Activated B cell treated with CpG ODN at 0.5 μM for 24 hours (primary cell): ENCODE measurements around the gene OR8I2. TPM values are rescaled to one million over a fixed set of nuclear protein-coding genes. Genes with fewer than 3 reads are reported as not detected.
"Not testable (repeated sequence)": the region's sequence is repeated elsewhere in the genome, so short reads cannot be mapped to it uniquely, and the experiment has no call there.

Experiments used
- ATAC-seq: fragments of 200-7000 bp; cut with Tn5 transposase; one replicate; pipeline ENCODE4 v1.10.0; 2021; ENCODE audit warnings: low read depth, mild to moderate bottlenecking, moderate library complexity
- CTCF ChIA-PET: fragments of 350-600 bp; sonication (Branson Sonifier 250); formaldehyde crosslinking; loops from one replicate; lab custom pipeline; 2021; ENCODE audit warnings: antibody characterized with exemption; lab: Charles Lee
- POLR2A ChIA-PET: fragments of 350-600 bp; sonication (Branson Sonifier 250); formaldehyde crosslinking; loops from one replicate; lab custom pipeline; 2021; ENCODE audit warnings: antibody characterized with exemption; lab: Charles Lee
- DNase-seq: peaks from one replicate; pipeline ENCODE4 v3.0.0; 2022
- H3K27ac Mint-ChIP-seq: one replicate; pipeline ENCODE4 v1.8.0; 2020; ENCODE audit warnings: mixed read lengths
- H3K27me3 Mint-ChIP-seq: one replicate; pipeline ENCODE4 v1.8.0; 2021; ENCODE audit warnings: mixed read lengths
- H3K36me3 Mint-ChIP-seq: one replicate; pipeline ENCODE4 v1.8.0; 2021; ENCODE audit warnings: low read depth, mixed read lengths
- H3K4me1 Mint-ChIP-seq: one replicate; pipeline ENCODE4 v1.8.0; 2021; ENCODE audit warnings: mixed read lengths
- H3K4me3 Mint-ChIP-seq: one replicate; pipeline ENCODE4 v1.8.0; 2020; ENCODE audit warnings: mild to moderate bottlenecking, mixed read lengths
- H3K9me3 Mint-ChIP-seq: one replicate; pipeline ENCODE4 v1.8.0; 2020; ENCODE audit warnings: mixed read lengths
- CTCF ChIP-seq: fragments of 200-600 bp; IDR thresholded peaks from one replicate; pipeline ENCODE4 v1.8.0; 2022; ENCODE audit warnings: antibody characterized with exemption, mild to moderate bottlenecking
- intact Hi-C: fragments of 100-400 bp; cut with micrococcal nuclease; formaldehyde crosslinking; loops from one replicate; pipeline ENCODE4 v1.15.1; 2024
- total RNA-seq: library from RNA; stranded (reverse); gene quantifications from 2 replicates; pipeline ENCODE4 v1.2.3, GENCODE V29; 2022

The OR8I2 gene
- total RNA-seq = not detected in 2 replicates

GRCh38 chr11:56093008-56093407 lies at the start of gene OR8I2:
Gene OR8I2 (plus strand): TSS chr11:56093308. CDS start chr11:56093308, 0 bp downstream.
- no peak within 1 kb of the TSS for H3K27ac Mint-ChIP-seq
- intact Hi-C loops = no loop called here
- no peak for TF ChIP-seq CTCF
- H3K4me1 Mint-ChIP-seq = no peaks in the 10 kb centered on the region
- POLR2A ChIA-PET = no interaction called here
- no peak within 1 kb of the TSS for H3K4me3 Mint-ChIP-seq
- no peaks in the 10 kb centered on the region for H3K36me3 Mint-ChIP-seq
- H3K27me3 Mint-ChIP-seq = no peaks in the 10 kb centered on the region
- CTCF ChIA-PET = no interaction called here
- DNase-seq (no peak), ATAC-seq (no peak)
- H3K9me3 Mint-ChIP-seq = peaks cover 3% of the 10 kb centered on the region

GRCh38 chr11:56045538-56045937 lies 47.6 kb upstream of the OR8I2 start:
- Mint-ChIP-seq H3K9me3 (peaks cover 14% of the 10 kb centered on the region), H3K36me3 (no peaks in the 10 kb centered on the region)
- POLR2A ChIA-PET = no interaction called here

GRCh38 chr11:56048480-56048879 lies 44.6 kb upstream of the OR8I2 start:
- ATAC-seq (no peak), DNase-seq (no peak)
- intact Hi-C loops = no loop called here
- Mint-ChIP-seq H3K9me3 (peaks cover 3% of the 10 kb centered on the region), H3K36me3 (no peaks in the 10 kb centered on the region), H3K4me1 (no peaks in the 10 kb centered on the region), H3K27ac (no peak overlapping the region), H3K27me3 (no peaks in the 10 kb centered on the region), H3K4me3 (no peak overlapping the region)
- TF ChIP-seq CTCF = no peak
- ChIA-PET CTCF (no interaction called here), POLR2A (no interaction called here)

More at GRCh38 chr11:56045538-56045937, 47.6 kb upstream of the OR8I2 start:
- H3K27me3 Mint-ChIP-seq = no peaks in the 10 kb centered on the region
- DNase-seq (no peak), ATAC-seq (no peak)
- intact Hi-C loops = no loop called here
- H3K4me1 Mint-ChIP-seq = no peaks in the 10 kb centered on the region
- H3K4me3 Mint-ChIP-seq = no peak overlapping the region
- no peak overlapping the region for H3K27ac Mint-ChIP-seq
- CTCF ChIA-PET = no interaction called here
- no peak for TF ChIP-seq CTCF

GRCh38 chr11:56049487-56049886 lies 43.6 kb upstream of the OR8I2 start:
- ATAC-seq (no peak), DNase-seq (no peak)
- no peaks in the 10 kb centered on the region for H3K36me3 Mint-ChIP-seq
- no peak overlapping the region for H3K27ac Mint-ChIP-seq
- no peaks in the 10 kb centered on the region for H3K4me1 Mint-ChIP-seq
- no peaks in the 10 kb centered on the region for H3K9me3 Mint-ChIP-seq
- ChIA-PET POLR2A (no interaction called here), CTCF (no interaction called here)
- no peak for TF ChIP-seq CTCF
- no peak overlapping the region for H3K4me3 Mint-ChIP-seq
- intact Hi-C loops = no loop called here
- no peaks in the 10 kb centered on the region for H3K27me3 Mint-ChIP-seq

- POLR2A ChIA-PET, H3K4me3 Mint-ChIP-seq, H3K27me3 Mint-ChIP-seq, CTCF ChIA-PET, DNase-seq, intact Hi-C loops, H3K9me3 Mint-ChIP-seq, H3K36me3 Mint-ChIP-seq, ATAC-seq, H3K4me1 Mint-ChIP-seq, H3K27ac Mint-ChIP-seq: not testable (repeated sequence)
Observed at GRCh38 chr11:56056366-56056765, 36.7 kb upstream of the OR8I2 start.

- POLR2A ChIA-PET, H3K9me3 Mint-ChIP-seq, H3K4me1 Mint-ChIP-seq, H3K36me3 Mint-ChIP-seq, ATAC-seq, DNase-seq, H3K27ac Mint-ChIP-seq, intact Hi-C loops, CTCF ChIA-PET, H3K4me3 Mint-ChIP-seq, H3K27me3 Mint-ChIP-seq: not testable (repeated sequence)
Observed at GRCh38 chr11:56057661-56058237, 35.4 kb upstream of the OR8I2 start.

GRCh38 chr11:56058260-56058780 lies 34.8 kb upstream of the OR8I2 start:
- H3K9me3 Mint-ChIP-seq, H3K4me3 Mint-ChIP-seq, POLR2A ChIA-PET, H3K4me1 Mint-ChIP-seq, CTCF ChIA-PET, ATAC-seq, DNase-seq, H3K27ac Mint-ChIP-seq, intact Hi-C loops, H3K27me3 Mint-ChIP-seq, H3K36me3 Mint-ChIP-seq: not testable (repeated sequence)
